Sigmoid colon (tissue), 4 donors: ENCODE data around the gene TOR1B.

Experiments used
- CTCF ChIP-seq, 4 experiments: fragments of 450-650 bp in 3 of 4; fragments of 200-600 bp in 1 of 4; IDR thresholded peaks; one replicate each; pipeline ENCODE4 v1.5.1; 2016 to 2019; ENCODE audit warnings: antibody characterized with exemption in 4 of 4, mild to moderate bottlenecking in 3 of 4, moderate library complexity in 2 of 4
- EP300 ChIP-seq, 4 donors: sonication (generic); formaldehyde crosslinking; IDR thresholded peaks; one replicate each; pipeline ENCODE4 v1.6.1; 2017; ENCODE audit warnings: antibody characterized with exemption in 4 of 4
- POLR2A ChIP-seq, 2 donors: fragments of 450-650 bp; IDR thresholded peaks; one replicate each; pipeline ENCODE4 v1.6.1; 2016; ENCODE audit warnings: antibody characterized with exemption in 2 of 2, mild to moderate bottlenecking in 2 of 2, moderate library complexity in 2 of 2
- POLR2AphosphoS5 ChIP-seq, 4 donors: sonication (generic); formaldehyde crosslinking; IDR thresholded peaks; one replicate each; pipeline ENCODE4 v1.6.1; 2017; ENCODE audit warnings: antibody characterized with exemption in 4 of 4

GRCh38 chr9:129852579-129852978, 49.6 kb downstream of the TOR1B start:
- no peak for TF ChIP-seq CTCF (IDR thresholded peaks at IDR 0.05)
- no peak for TF ChIP-seq EP300 (IDR thresholded peaks at IDR 0.05)
- TF ChIP-seq POLR2A (IDR thresholded peaks at IDR 0.05) = no peak
- no peak for TF ChIP-seq POLR2AphosphoS5 (IDR thresholded peaks at IDR 0.05)
